Right lobe of liver (tissue), 6 donors: Measurements from ENCODE around the gene RGS3. TPM values are rescaled to one million over a fixed set of nuclear protein-coding genes. Genes with fewer than 3 reads are reported as not detected.

ENCODE experiments used
- ATAC-seq, 4 donors: fragments of 200-7000 bp; cut with Tn5 transposase; one replicate each; pipeline ENCODE4 v1.9.1; 2020; ENCODE audit warnings: mild to moderate bottlenecking in 4 of 4, moderate library complexity in 4 of 4
- DNase-seq, 3 donors: peaks; one replicate each; pipeline ENCODE4 v3.0.0-alpha.2; 2020
- H3K27ac ChIP-seq, 3 donors: fragments of 200-600 bp; one replicate each; pipeline ENCODE4 v1.8.0; 2022
- H3K27me3 ChIP-seq, 2 donors: fragments of 200-600 bp; one replicate each; pipeline ENCODE4 v1.8.0; 2022
- H3K36me3 ChIP-seq, 4 donors: fragments of 200-600 bp; sonication (generic) in 1 of 4; one replicate each; pipeline versions ENCODE4 v1.5.1 to v1.8.0; 2017 to 2022; ENCODE audit warnings: control low read depth in 1 of 4
- H3K4me1 ChIP-seq, 4 donors: fragments of 200-600 bp; sonication (generic) in 1 of 4; one replicate each; pipeline versions ENCODE4 v1.5.1 to v1.8.0; 2017 to 2022; ENCODE audit warnings: control low read depth in 1 of 4
- H3K4me3 ChIP-seq, 3 donors: fragments of 200-600 bp; one replicate each; pipeline ENCODE4 v1.8.0; 2022
- H3K9me3 ChIP-seq, 4 donors: fragments of 200-600 bp; sonication (generic) in 1 of 4; one replicate each; pipeline versions ENCODE4 v1.5.1 to v1.8.0; 2017 to 2022; ENCODE audit warnings: control low read depth in 1 of 4
- CTCF ChIP-seq, 4 donors: fragments of 200-600 bp in 3 of 4; fragments of 450-650 bp in 1 of 4; IDR thresholded peaks; one replicate each; pipeline versions ENCODE4 v1.5.1 to v1.8.0; 2016 to 2022; ENCODE audit warnings: antibody characterized with exemption in 4 of 4, mild to moderate bottlenecking in 2 of 4
- POLR2A ChIP-seq: fragments of 450-650 bp; IDR thresholded peaks from one replicate; pipeline ENCODE4 v1.6.1; 2017; ENCODE audit warnings: antibody characterized with exemption, mild to moderate bottlenecking
- WGBS: methylation state at CpG from one replicate; pipeline ENCODE4 v1.1.6; 2018; ENCODE audit warnings: low coverage, low lambda C conversion rate; ENCODE audit not compliant: insufficient coverage; ENCODE audit errors: missing lambda C conversion rate; 5-methylcytosine and 5-hydroxymethylcytosine counted together
- intact Hi-C, 2 donors: fragments of 100-400 bp; cut with DNase I; formaldehyde crosslinking; loops; one replicate each; pipeline versions ENCODE4 v1.11.2 to v1.14.1; 2022
- total RNA-seq, 6 experiments: library from RNA; depleted of rRNA in 2 of 6; stranded (reverse); fragments of >200 nt in 2 of 6; fragmentation: NEBNext Ultra II Directional in 3 of 6; extraction: Animal tissue kit (Norgen Biotek cat#: 25700) in 3 of 6; gene quantifications; one replicate each; pipeline versions ENCODE4 v1.1.0 to v1.2.4, GENCODE V29; 2016 to 2023
- donor health status: DM: no; HTN: yes; CAD: no.
- donor health status: DM: no; HTN: no; CAD: no.
- donor health status: DM: no; HTN: no; CAD: no.
- donor health status: DM: no; HTN: yes; CAD: no.
- donor health status: DM: no; HTN: yes; CAD: no.

RGS3 gene
- total RNA-seq, 6 experiments from 2014 or later, result 19.0 to 60.3 (median 31.0) TPM

- peak overlapping the region in 2 of 3 donors; percentile 28 to 48 for H3K27ac ChIP-seq
- intact Hi-C loops, result no loop called here
These were observed 95.3 kb downstream of the RGS3 start for GRCh38 chr9:113558632-113559502.

GRCh38 chr9:113559834-113560800 is 96.6 kb downstream of the RGS3 start:
- H3K4me1 ChIP-seq, result peaks cover 0 to 18% (median 2%) of the 10 kb centered on the region in 4 donors
- no peaks in the 10 kb centered on the region for H3K36me3 ChIP-seq
- no peak for ATAC-seq
- H3K27me3 ChIP-seq, result no peaks in the 10 kb centered on the region
- no peak overlapping the region for H3K27ac ChIP-seq
- intact Hi-C loops, result no loop called here
- TF ChIP-seq CTCF (IDR thresholded peaks at IDR 0.05) (no peak), POLR2A (no peak)
- peak in 1 of 3 donors; percentile 45 for DNase-seq
- H3K4me3 ChIP-seq, result no peak overlapping the region
- no peaks in the 10 kb centered on the region for H3K9me3 ChIP-seq
- WGBS, result 88% methylated on average over 5 of the region's 12 CpGs

More at GRCh38 chr9:113558632-113559502, 95.3 kb downstream of the RGS3 start:
- DNase-seq (peak; percentile 84 to 93 (median 89)), ATAC-seq (peak; percentile 96 to 98 (median 97))
- 25% methylated on average over 1 of the region's 7 CpGs for WGBS
- Histone ChIP-seq H3K4me1 (peaks cover 0 to 18% (median 2%) of the 10 kb centered on the region in 4 donors), H3K9me3 (no peaks in the 10 kb centered on the region), H3K4me3 (no peak overlapping the region), H3K36me3 (no peaks in the 10 kb centered on the region), H3K27me3 (no peaks in the 10 kb centered on the region)
- no peak for TF ChIP-seq POLR2A
- TF ChIP-seq CTCF (IDR thresholded peaks at IDR 0.05), result no peak

- Histone ChIP-seq H3K27ac (no peak overlapping the region), H3K4me1 (peaks cover 0 to 18% (median 2%) of the 10 kb centered on the region in 4 donors), H3K27me3 (no peaks in the 10 kb centered on the region), H3K36me3 (no peaks in the 10 kb centered on the region), H3K9me3 (no peaks in the 10 kb centered on the region), H3K4me3 (no peak overlapping the region)
- intact Hi-C loops, result no loop called here
- WGBS, result 100% methylated on average over 1 of the region's 2 CpGs
- DNase-seq (peak in 2 of 3 donors; percentile 21 to 35), ATAC-seq (no peak)
- TF ChIP-seq POLR2A, result no peak
These were observed 99.3 kb downstream of the RGS3 start for GRCh38 chr9:113562653-113563381.

GRCh38 chr9:113563826-113564497 is 100.4 kb downstream of the RGS3 start:
- Histone ChIP-seq H3K27me3 (no peaks in the 10 kb centered on the region), H3K9me3 (no peaks in the 10 kb centered on the region), H3K4me3 (no peak overlapping the region), H3K36me3 (no peaks in the 10 kb centered on the region), H3K4me1 (peaks cover 0 to 8% (median 2%) of the 10 kb centered on the region in 4 donors), H3K27ac (no peak overlapping the region)
- ATAC-seq, result no peak
- peak in 1 of 3 donors; percentile 31 for DNase-seq
- no peak for TF ChIP-seq CTCF (IDR thresholded peaks at IDR 0.05)
- TF ChIP-seq POLR2A, result no peak
- intact Hi-C loops, result no loop called here
- WGBS, result 95% methylated on average over 4 of the region's 5 CpGs
